HEK293 (cell line): Measurements from ENCODE around the gene KDM4D.

Source experiments
- CTCF ChIA-PET: fragments of 350-600 bp; formaldehyde crosslinking; extraction: SDS; loops from one replicate; lab custom pipeline; 2021; ENCODE audit warnings: antibody characterized with exemption; lab: Yijun Ruan, JAX
- POLR2A ChIA-PET: fragments of 300-600 bp; formaldehyde crosslinking; extraction: SDS; loops from one replicate; lab custom pipeline; 2020; ENCODE audit warnings: antibody characterized with exemption, inconsistent platforms; lab: Yijun Ruan, JAX
- H3K27ac ChIP-seq: fragments of 200-500 bp; sonication (Bioruptor generic); 2 replicates; pipeline ENCODE4 v1.5.1; 2014; ENCODE audit warnings: low read depth, low read length, control low read depth, inconsistent platforms; ENCODE audit errors: extremely low read depth
- H3K36me3 ChIP-seq, 2 experiments: fragments of 200-500 bp in 1 of 2; sonication (Bioruptor generic) in 1 of 2; 1 replicate in 1 of 2; 2 replicates in 1 of 2; pipeline ENCODE4 v1.5.1; 2014 to 2017; ENCODE audit warnings: inconsistent platforms in 2 of 2, low read length in 2 of 2; ENCODE audit not compliant: control insufficient read depth in 2 of 2, insufficient read depth in 1 of 2
- H3K4me1 ChIP-seq: fragments of 200-500 bp; sonication (Bioruptor generic); 2 replicates; pipeline ENCODE4 v1.5.1; 2014; ENCODE audit warnings: mild to moderate bottlenecking, low read length, inconsistent platforms; ENCODE audit not compliant: control insufficient read depth, insufficient read depth
- H3K4me3 ChIP-seq: 2 replicates; pipeline ENCODE4 v1.5.1; 2011; ENCODE audit warnings: low read depth, mild to moderate bottlenecking, control low read depth, low read length, moderate library complexity
- H3K9me3 ChIP-seq: fragments of 200-500 bp; sonication (Bioruptor generic); 2 replicates; pipeline ENCODE4 v1.5.1; 2014; ENCODE audit warnings: low read depth, low read length, inconsistent platforms; ENCODE audit not compliant: control insufficient read depth, insufficient read depth
- GLIS1 ChIP-seq: fragments of 450-650 bp; formaldehyde crosslinking; IDR thresholded peaks from 2 replicates; pipeline ENCODE4 v1.5.1; 2016; ENCODE audit warnings: missing biosample characterization, missing genetic modification characterization
- KLF1 ChIP-seq: fragments of 450-650 bp; formaldehyde crosslinking; IDR thresholded peaks from 2 replicates; pipeline ENCODE4 v1.5.1; 2016; ENCODE audit warnings: missing biosample characterization, missing genetic modification characterization
- SP7 ChIP-seq: fragments of 450-650 bp; formaldehyde crosslinking; IDR thresholded peaks from 2 replicates; pipeline ENCODE4 v1.5.1; 2016; ENCODE audit warnings: missing biosample characterization, missing genetic modification characterization
- ZBTB48 ChIP-seq: fragments of 450-650 bp; formaldehyde crosslinking; IDR thresholded peaks from 2 replicates; pipeline ENCODE4 v1.5.1; 2016; ENCODE audit warnings: missing biosample characterization, missing genetic modification characterization
- ZBTB7A ChIP-seq: fragments of 450-650 bp; formaldehyde crosslinking; IDR thresholded peaks from 2 replicates; pipeline ENCODE4 v1.5.1; 2016; ENCODE audit warnings: low read depth, missing biosample characterization, missing genetic modification characterization
- ZNF292 ChIP-seq: fragments of 450-650 bp; formaldehyde crosslinking; IDR thresholded peaks from 2 replicates; pipeline ENCODE4 v1.5.1; 2016; ENCODE audit warnings: low read depth, missing biosample characterization, missing genetic modification characterization, borderline replicate concordance
- ZNF324 ChIP-seq: fragments of 450-650 bp; formaldehyde crosslinking; IDR thresholded peaks from 2 replicates; pipeline ENCODE4 v1.5.1; 2016; ENCODE audit warnings: missing biosample characterization, missing genetic modification characterization
- ZNF404 ChIP-seq: fragments of 450-650 bp; formaldehyde crosslinking; IDR thresholded peaks from 2 replicates; pipeline ENCODE4 v1.5.1; 2017; ENCODE audit warnings: missing biosample characterization, missing genetic modification characterization
- ZNF555 ChIP-seq: fragments of 450-650 bp; formaldehyde crosslinking; conservative IDR thresholded peaks from 2 replicates; pipeline ENCODE4 v1.5.1; 2017; ENCODE audit warnings: missing biosample characterization, mild to moderate bottlenecking, missing genetic modification characterization, inconsistent platforms
- ZNF610 ChIP-seq: fragments of 450-650 bp; formaldehyde crosslinking; IDR thresholded peaks from 2 replicates; pipeline ENCODE4 v1.5.1; 2016; ENCODE audit warnings: missing biosample characterization, missing genetic modification characterization, borderline replicate concordance
- ZNF837 ChIP-seq: fragments of 450-650 bp; formaldehyde crosslinking; IDR thresholded peaks from 2 replicates; pipeline ENCODE4 v1.5.1; 2016; ENCODE audit warnings: missing biosample characterization, missing genetic modification characterization
- TF ChIP-seq, protein P1 (sequence below): fragments of 450-650 bp; formaldehyde crosslinking; IDR thresholded peaks from 2 replicates; pipeline ENCODE4 v1.5.1; 2016; ENCODE audit warnings: missing biosample characterization, missing genetic modification characterization, low read depth
- TF ChIP-seq, protein P2 (sequence below): fragments of 450-650 bp; formaldehyde crosslinking; IDR thresholded peaks from 2 replicates; pipeline ENCODE4 v1.5.1; 2017; ENCODE audit warnings: missing biosample characterization, missing genetic modification characterization
- TF ChIP-seq, protein P3 (sequence below): fragments of 450-650 bp; formaldehyde crosslinking; IDR thresholded peaks from 2 replicates; pipeline ENCODE4 v1.5.1; 2016; ENCODE audit warnings: missing biosample characterization, missing genetic modification characterization, borderline replicate concordance
- TF ChIP-seq, protein P4 (sequence below): fragments of 450-650 bp; formaldehyde crosslinking; IDR thresholded peaks from 2 replicates; pipeline ENCODE4 v1.5.1; 2017; ENCODE audit warnings: missing biosample characterization, missing genetic modification characterization
- TF ChIP-seq, protein P5 (sequence below): fragments of 450-650 bp; formaldehyde crosslinking; IDR thresholded peaks from 2 replicates; pipeline ENCODE4 v1.5.1; 2016; ENCODE audit warnings: missing biosample characterization, missing genetic modification characterization
- TF ChIP-seq, protein P6 (sequence below): fragments of 450-650 bp; formaldehyde crosslinking; IDR thresholded peaks from 2 replicates; pipeline ENCODE4 v1.5.1; 2016; ENCODE audit warnings: missing biosample characterization, missing genetic modification characterization

The KDM4D gene

DNA sequence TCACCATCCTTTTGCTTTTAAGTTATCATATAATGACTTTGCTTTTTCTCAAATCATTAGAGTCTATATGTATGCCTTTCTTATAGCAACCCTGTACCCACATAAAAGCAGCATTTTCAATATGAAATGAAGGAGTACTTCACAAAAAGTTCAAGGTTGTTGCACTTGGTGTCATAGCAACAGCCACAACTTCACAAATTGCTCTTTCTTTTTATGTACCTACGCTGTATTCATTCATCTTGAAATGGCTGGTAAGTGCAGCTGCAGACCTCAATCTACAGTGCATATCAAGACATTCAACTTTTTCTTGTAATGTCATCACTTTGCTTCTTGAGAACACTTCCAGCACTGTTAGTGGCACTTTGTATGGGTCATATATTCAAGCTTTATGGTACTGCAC lies 18.8 kb upstream of the KDM4D start (continued):
- TF ChIP-seq, protein P1, sequence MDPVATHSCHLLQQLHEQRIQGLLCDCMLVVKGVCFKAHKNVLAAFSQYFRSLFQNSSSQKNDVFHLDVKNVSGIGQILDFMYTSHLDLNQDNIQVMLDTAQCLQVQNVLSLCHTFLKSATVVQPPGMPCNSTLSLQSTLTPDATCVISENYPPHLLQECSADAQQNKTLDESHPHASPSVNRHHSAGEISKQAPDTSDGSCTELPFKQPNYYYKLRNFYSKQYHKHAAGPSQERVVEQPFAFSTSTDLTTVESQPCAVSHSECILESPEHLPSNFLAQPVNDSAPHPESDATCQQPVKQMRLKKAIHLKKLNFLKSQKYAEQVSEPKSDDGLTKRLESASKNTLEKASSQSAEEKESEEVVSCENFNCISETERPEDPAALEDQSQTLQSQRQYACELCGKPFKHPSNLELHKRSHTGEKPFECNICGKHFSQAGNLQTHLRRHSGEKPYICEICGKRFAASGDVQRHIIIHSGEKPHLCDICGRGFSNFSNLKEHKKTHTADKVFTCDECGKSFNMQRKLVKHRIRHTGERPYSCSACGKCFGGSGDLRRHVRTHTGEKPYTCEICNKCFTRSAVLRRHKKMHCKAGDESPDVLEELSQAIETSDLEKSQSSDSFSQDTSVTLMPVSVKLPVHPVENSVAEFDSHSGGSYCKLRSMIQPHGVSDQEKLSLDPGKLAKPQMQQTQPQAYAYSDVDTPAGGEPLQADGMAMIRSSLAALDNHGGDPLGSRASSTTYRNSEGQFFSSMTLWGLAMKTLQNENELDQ (tag by site-specific recombination) = no peak

DNA sequence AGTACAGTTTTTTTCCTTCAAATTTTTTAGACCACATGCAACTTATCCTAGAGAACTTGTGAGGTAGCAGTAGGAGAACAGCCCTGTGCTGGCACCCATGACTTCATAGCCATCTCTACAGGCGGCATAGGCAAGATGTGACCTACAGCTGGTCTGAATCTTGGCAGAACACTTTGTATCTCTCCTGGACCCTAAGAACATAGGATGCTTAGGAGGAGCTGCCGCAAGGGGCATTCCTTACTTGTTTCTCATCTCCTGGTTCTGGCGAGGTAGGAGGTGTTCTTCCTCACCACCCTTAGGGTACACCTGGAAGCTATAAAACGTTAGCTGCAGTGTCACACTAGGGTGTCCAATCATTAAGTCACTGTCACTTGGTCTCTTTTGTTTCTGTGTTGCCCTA lies 16.5 kb upstream of the KDM4D start:
- no peak overlapping the region for H3K27ac ChIP-seq
- H3K9me3 ChIP-seq = no peaks in the 10 kb centered on the region
- peaks cover 0 to 28% of the 10 kb centered on the region in 2 experiments; a peak in 2 of 3 replicates for H3K36me3 ChIP-seq
- no peak overlapping the region for H3K4me3 ChIP-seq
- ChIA-PET CTCF (interaction anchor here (1.0 kb wide), 1 partner anchor 334 kb away, joined by 3 read pairs; no protein-coding TSS in a partner anchor), POLR2A (interaction anchor here (3.4 kb wide), 1 partner anchor 16 kb away, joined by 11 read pairs; the partner anchor contains the start of genes CWC15 and KDM4D)
- TF ChIP-seq ZNF292 (tag by site-specific recombination) (no peak), SP7 (tag by site-specific recombination) (no peak), ZNF555 (no peak), GLIS1 (no peak), ZNF404 (tag by site-specific recombination) (no peak), ZNF837 (tag by site-specific recombination) (no peak), KLF1 (tag by site-specific recombination) (no peak), ZBTB48 (no peak), ZBTB7A (tag by site-specific recombination) (no peak), ZNF610 (no peak), ZNF324 (tag by site-specific recombination) (no peak)
- TF ChIP-seq, protein P2, sequence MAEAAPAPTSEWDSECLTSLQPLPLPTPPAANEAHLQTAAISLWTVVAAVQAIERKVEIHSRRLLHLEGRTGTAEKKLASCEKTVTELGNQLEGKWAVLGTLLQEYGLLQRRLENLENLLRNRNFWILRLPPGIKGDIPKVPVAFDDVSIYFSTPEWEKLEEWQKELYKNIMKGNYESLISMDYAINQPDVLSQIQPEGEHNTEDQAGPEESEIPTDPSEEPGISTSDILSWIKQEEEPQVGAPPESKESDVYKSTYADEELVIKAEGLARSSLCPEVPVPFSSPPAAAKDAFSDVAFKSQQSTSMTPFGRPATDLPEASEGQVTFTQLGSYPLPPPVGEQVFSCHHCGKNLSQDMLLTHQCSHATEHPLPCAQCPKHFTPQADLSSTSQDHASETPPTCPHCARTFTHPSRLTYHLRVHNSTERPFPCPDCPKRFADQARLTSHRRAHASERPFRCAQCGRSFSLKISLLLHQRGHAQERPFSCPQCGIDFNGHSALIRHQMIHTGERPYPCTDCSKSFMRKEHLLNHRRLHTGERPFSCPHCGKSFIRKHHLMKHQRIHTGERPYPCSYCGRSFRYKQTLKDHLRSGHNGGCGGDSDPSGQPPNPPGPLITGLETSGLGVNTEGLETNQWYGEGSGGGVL (tag by site-specific recombination) = no peak
- TF ChIP-seq, protein P3, sequence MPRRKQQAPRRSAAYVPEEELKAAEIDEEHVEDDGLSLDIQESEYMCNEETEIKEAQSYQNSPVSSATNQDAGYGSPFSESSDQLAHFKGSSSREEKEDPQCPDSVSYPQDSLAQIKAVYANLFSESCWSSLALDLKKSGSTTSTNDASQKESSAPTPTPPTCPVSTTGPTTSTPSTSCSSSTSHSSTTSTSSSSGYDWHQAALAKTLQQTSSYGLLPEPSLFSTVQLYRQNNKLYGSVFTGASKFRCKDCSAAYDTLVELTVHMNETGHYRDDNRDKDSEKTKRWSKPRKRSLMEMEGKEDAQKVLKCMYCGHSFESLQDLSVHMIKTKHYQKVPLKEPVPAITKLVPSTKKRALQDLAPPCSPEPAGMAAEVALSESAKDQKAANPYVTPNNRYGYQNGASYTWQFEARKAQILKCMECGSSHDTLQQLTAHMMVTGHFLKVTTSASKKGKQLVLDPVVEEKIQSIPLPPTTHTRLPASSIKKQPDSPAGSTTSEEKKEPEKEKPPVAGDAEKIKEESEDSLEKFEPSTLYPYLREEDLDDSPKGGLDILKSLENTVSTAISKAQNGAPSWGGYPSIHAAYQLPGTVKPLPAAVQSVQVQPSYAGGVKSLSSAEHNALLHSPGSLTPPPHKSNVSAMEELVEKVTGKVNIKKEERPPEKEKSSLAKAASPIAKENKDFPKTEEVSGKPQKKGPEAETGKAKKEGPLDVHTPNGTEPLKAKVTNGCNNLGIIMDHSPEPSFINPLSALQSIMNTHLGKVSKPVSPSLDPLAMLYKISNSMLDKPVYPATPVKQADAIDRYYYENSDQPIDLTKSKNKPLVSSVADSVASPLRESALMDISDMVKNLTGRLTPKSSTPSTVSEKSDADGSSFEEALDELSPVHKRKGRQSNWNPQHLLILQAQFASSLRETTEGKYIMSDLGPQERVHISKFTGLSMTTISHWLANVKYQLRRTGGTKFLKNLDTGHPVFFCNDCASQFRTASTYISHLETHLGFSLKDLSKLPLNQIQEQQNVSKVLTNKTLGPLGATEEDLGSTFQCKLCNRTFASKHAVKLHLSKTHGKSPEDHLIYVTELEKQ = no peak
- TF ChIP-seq, protein P4, sequence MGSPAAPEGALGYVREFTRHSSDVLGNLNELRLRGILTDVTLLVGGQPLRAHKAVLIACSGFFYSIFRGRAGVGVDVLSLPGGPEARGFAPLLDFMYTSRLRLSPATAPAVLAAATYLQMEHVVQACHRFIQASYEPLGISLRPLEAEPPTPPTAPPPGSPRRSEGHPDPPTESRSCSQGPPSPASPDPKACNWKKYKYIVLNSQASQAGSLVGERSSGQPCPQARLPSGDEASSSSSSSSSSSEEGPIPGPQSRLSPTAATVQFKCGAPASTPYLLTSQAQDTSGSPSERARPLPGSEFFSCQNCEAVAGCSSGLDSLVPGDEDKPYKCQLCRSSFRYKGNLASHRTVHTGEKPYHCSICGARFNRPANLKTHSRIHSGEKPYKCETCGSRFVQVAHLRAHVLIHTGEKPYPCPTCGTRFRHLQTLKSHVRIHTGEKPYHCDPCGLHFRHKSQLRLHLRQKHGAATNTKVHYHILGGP (tag by site-specific recombination) = no peak
- TF ChIP-seq, protein P5, sequence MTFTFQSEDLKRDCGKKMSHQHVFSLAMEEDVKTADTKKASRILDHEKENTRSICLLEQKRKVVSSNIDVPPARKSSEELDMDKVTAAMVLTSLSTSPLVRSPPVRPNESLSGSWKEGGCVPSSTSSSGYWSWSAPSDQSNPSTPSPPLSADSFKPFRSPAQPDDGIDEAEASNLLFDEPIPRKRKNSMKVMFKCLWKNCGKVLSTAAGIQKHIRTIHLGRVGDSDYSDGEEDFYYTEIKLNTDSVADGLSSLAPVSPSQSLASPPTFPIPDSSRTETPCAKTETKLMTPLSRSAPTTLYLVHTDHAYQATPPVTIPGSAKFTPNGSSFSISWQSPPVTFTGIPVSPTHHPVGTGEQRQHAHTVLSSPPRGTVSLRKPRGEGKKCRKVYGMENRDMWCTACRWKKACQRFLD (tag by site-specific recombination) = no peak
- TF ChIP-seq, protein P6, sequence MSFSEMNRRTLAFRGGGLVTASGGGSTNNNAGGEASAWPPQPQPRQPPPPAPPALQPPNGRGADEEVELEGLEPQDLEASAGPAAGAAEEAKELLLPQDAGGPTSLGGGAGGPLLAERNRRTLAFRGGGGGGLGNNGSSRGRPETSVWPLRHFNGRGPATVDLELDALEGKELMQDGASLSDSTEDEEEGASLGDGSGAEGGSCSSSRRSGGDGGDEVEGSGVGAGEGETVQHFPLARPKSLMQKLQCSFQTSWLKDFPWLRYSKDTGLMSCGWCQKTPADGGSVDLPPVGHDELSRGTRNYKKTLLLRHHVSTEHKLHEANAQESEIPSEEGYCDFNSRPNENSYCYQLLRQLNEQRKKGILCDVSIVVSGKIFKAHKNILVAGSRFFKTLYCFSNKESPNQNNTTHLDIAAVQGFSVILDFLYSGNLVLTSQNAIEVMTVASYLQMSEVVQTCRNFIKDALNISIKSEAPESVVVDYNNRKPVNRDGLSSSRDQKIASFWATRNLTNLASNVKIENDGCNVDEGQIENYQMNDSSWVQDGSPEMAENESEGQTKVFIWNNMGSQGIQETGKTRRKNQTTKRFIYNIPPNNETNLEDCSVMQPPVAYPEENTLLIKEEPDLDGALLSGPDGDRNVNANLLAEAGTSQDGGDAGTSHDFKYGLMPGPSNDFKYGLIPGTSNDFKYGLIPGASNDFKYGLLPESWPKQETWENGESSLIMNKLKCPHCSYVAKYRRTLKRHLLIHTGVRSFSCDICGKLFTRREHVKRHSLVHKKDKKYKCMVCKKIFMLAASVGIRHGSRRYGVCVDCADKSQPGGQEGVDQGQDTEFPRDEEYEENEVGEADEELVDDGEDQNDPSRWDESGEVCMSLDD = no peak
- no peaks in the 10 kb centered on the region for H3K4me1 ChIP-seq
